IMR-90 (cell line): Measurements from ENCODE around the gene GDPD5. TPM values are rescaled to one million over a fixed set of nuclear protein-coding genes. Genes with fewer than 3 reads are reported as not detected.

Source experiments
- POLR2A ChIP-seq: IDR thresholded peaks from 2 replicates; pipeline ENCODE4 v1.6.1; 2012; ENCODE audit warnings: mild to moderate bottlenecking, low read depth, low read length
- RAD21 ChIP-seq: IDR thresholded peaks from 2 replicates; pipeline ENCODE4 v1.6.1; 2012; ENCODE audit warnings: low read length, improper control_type of control experiment
- RCOR1 ChIP-seq: IDR thresholded peaks from 2 replicates; pipeline ENCODE4 v1.6.1; 2012; ENCODE audit warnings: mild to moderate bottlenecking, low read length, improper control_type of control experiment; ENCODE audit not compliant: insufficient replicate concordance
- polyA plus RNA-seq, 3 experiments: library from polyadenylated mRNA; depleted of rRNA; stranded (reverse); fragments of >200 nt; gene quantifications; 2 replicates each; pipeline ENCODE4 v1.2.3, GENCODE V29; 2012; ENCODE audit warnings: low replicate concordance in 1 of 3
- total RNA-seq: library from RNA; depleted of rRNA; stranded (reverse); fragments of >200 nt; gene quantifications from 2 replicates; pipeline ENCODE4 v1.2.3, GENCODE V29; 2012

Gene GDPD5
- total and polyA plus RNA-seq, 2 of the 4 experiments (the other 2 are of a cell fraction) = 2.0 to 7.9 TPM

- TF ChIP-seq RAD21 (no peak), RCOR1 (no peak), POLR2A (no peak)
These were observed 93.9 kb downstream of the GDPD5 start (continued) for GRCh38 chr11:75431533-75432525.
